Esophagus muscularis mucosa (tissue), 4 donors: ENCODE results near the gene OXER1. TPM values are rescaled to one million over a fixed set of nuclear protein-coding genes. Genes with fewer than 3 reads are reported as not detected.

Source experiments
- DNase-seq: peaks from one replicate; pipeline ENCODE4 v3.0.0-alpha.2; 2017; ENCODE audit errors: extremely low spot score
- H3K27ac ChIP-seq, 4 donors: fragments of 200-600 bp; sonication (generic); replicated peaks in 1 of 4; 1 replicate in 3 of 4; 2 replicates in 1 of 4; pipeline ENCODE4 v1.5.1; 2016 to 2019; ENCODE audit warnings: mild to moderate bottlenecking in 1 of 4
- H3K27me3 ChIP-seq, 4 donors: fragments of 200-600 bp; sonication (generic); one replicate each; pipeline versions ENCODE4 v1.5.1 to v1.6.0; 2016 to 2019
- H3K36me3 ChIP-seq, 4 donors: fragments of 200-600 bp; sonication (generic); one replicate each; pipeline ENCODE4 v1.5.1; 2016 to 2019
- H3K4me1 ChIP-seq, 4 donors: fragments of 200-600 bp; sonication (generic); one replicate each; pipeline ENCODE4 v1.5.1; 2016 to 2019
- H3K4me3 ChIP-seq, 4 donors: fragments of 200-600 bp; sonication (generic); 1 replicate in 2 of 4; 2 replicates in 2 of 4; pipeline ENCODE4 v1.5.1; 2016 to 2019; ENCODE audit warnings: mild to moderate bottlenecking in 4 of 4, moderate library complexity in 1 of 4
- H3K9me3 ChIP-seq, 4 donors: fragments of 200-600 bp; sonication (generic); 1 replicate in 3 of 4; 2 replicates in 1 of 4; pipeline ENCODE4 v1.5.1; 2016 to 2019
- CTCF ChIP-seq, 3 experiments: fragments of 200-600 bp in 2 of 3; fragments of 450-650 bp in 1 of 3; sonication (generic) in 2 of 3; IDR thresholded peaks; one replicate each; pipeline ENCODE4 v1.5.1; 2017 to 2019; ENCODE audit warnings: antibody characterized with exemption in 3 of 3, mild to moderate bottlenecking in 2 of 3, moderate library complexity in 1 of 3
- EP300 ChIP-seq: sonication (generic); formaldehyde crosslinking; IDR thresholded peaks from one replicate; pipeline ENCODE4 v1.6.1; 2017; ENCODE audit warnings: antibody characterized with exemption
- POLR2A ChIP-seq: fragments of 450-650 bp; IDR thresholded peaks from one replicate; pipeline ENCODE4 v1.6.1; 2017; ENCODE audit warnings: antibody characterized with exemption, moderate library complexity, mild to moderate bottlenecking, low read depth
- POLR2AphosphoS5 ChIP-seq, 2 donors: sonication (generic); formaldehyde crosslinking; IDR thresholded peaks; one replicate each; pipeline ENCODE4 v1.6.1; 2017; ENCODE audit warnings: antibody characterized with exemption in 2 of 2
- WGBS: methylation state at CpG from one replicate; pipeline ENCODE4 v1.1.5; 2018; 5-methylcytosine and 5-hydroxymethylcytosine counted together
- intact Hi-C: fragments of 100-400 bp; cut with DNase I; formaldehyde crosslinking; loops from one replicate; pipeline ENCODE4 v1.15.1; 2023
- total RNA-seq, 4 donors: library from RNA; depleted of rRNA; stranded (reverse); fragments of >200 nt; gene quantifications; one replicate each; pipeline versions ENCODE4 v1.1.0 to v1.2.1, GENCODE V29; 2016

OXER1 gene
- total RNA-seq, 4 donors from 2014 or later, result 0.42 to 1.3 (median 0.61) TPM

- no peaks in the 10 kb centered on the region for H3K9me3 ChIP-seq
- H3K36me3 ChIP-seq, result peaks cover 0 to 12% (median 5%) of the 10 kb centered on the region in 4 donors
- no peak overlapping the region for H3K4me3 ChIP-seq
- intact Hi-C loops, result no loop called here
- DNase-seq, result no peak
- no peak overlapping the region for H3K27ac ChIP-seq
- no peaks in the 10 kb centered on the region for H3K4me1 ChIP-seq
- no peaks in the 10 kb centered on the region for H3K27me3 ChIP-seq
- WGBS, result 93% methylated on average over 9 of the region's 9 CpGs
- TF ChIP-seq CTCF (IDR thresholded peaks at IDR 0.05) (no peak), POLR2A (no peak), EP300 (no peak), POLR2AphosphoS5 (IDR thresholded peaks at IDR 0.05) (no peak)
These were observed 2.4 kb downstream of the OXER1 start for GRCh38 chr2:42761554-42761953.

- WGBS, result 100% methylated on average over 1 of the region's 1 CpG
- intact Hi-C loops, result no loop called here
These were observed 5.2 kb downstream of the OXER1 start for GRCh38 chr2:42758751-42759150.

GRCh38 chr2:42757981-42758740 is 5.8 kb downstream of the OXER1 start:
- DNase-seq, result no peak
- no peak for TF ChIP-seq POLR2AphosphoS5 (IDR thresholded peaks at IDR 0.05)
- no peak for TF ChIP-seq POLR2A
- no peak for TF ChIP-seq EP300
- no peak for TF ChIP-seq CTCF (IDR thresholded peaks at IDR 0.05)
- no peak overlapping the region for H3K4me3 ChIP-seq
- intact Hi-C loops, result no loop called here
- no peak overlapping the region for H3K27ac ChIP-seq
- H3K36me3 ChIP-seq, result peaks cover 0 to 27% (median 12%) of the 10 kb centered on the region in 4 donors
- peaks cover 0 to 13% (median 11%) of the 10 kb centered on the region in 4 donors for H3K4me1 ChIP-seq
- WGBS, result 95% methylated on average over 4 of the region's 4 CpGs
- no peaks in the 10 kb centered on the region for H3K9me3 ChIP-seq
- no peaks in the 10 kb centered on the region for H3K27me3 ChIP-seq

More at GRCh38 chr2:42758751-42759150, 5.2 kb downstream of the OXER1 start:
- Histone ChIP-seq H3K36me3 (peaks cover 0 to 24% (median 10%) of the 10 kb centered on the region in 4 donors), H3K27ac (no peak overlapping the region), H3K27me3 (no peaks in the 10 kb centered on the region), H3K4me1 (peaks cover 0 to 9% (median 7%) of the 10 kb centered on the region in 4 donors), H3K4me3 (no peak overlapping the region), H3K9me3 (no peaks in the 10 kb centered on the region)
- TF ChIP-seq POLR2AphosphoS5 (IDR thresholded peaks at IDR 0.05) (no peak), CTCF (IDR thresholded peaks at IDR 0.05) (no peak), EP300 (no peak), POLR2A (no peak)
- DNase-seq, result no peak

GRCh38 chr2:42756966-42757513 is 6.9 kb downstream of the OXER1 start:
- no peaks in the 10 kb centered on the region for H3K27me3 ChIP-seq
- no peak overlapping the region for H3K4me3 ChIP-seq
- no peak for TF ChIP-seq CTCF (IDR thresholded peaks at IDR 0.05)
- TF ChIP-seq EP300, result no peak
- TF ChIP-seq POLR2AphosphoS5 (IDR thresholded peaks at IDR 0.05), result no peak
- no peak for TF ChIP-seq POLR2A
- H3K9me3 ChIP-seq, result no peaks in the 10 kb centered on the region
- peaks cover 0 to 13% (median 11%) of the 10 kb centered on the region in 4 donors for H3K4me1 ChIP-seq
- 95% methylated on average over 5 of the region's 6 CpGs for WGBS
- peaks cover 0 to 26% (median 11%) of the 10 kb centered on the region in 4 donors for H3K36me3 ChIP-seq
- no peak overlapping the region for H3K27ac ChIP-seq
- no peak for DNase-seq
- intact Hi-C loops, result no loop called here
